Fibroblast of lung (primary cell): ENCODE results near the gene MAP7. TPM values are rescaled to one million over a fixed set of nuclear protein-coding genes. Genes with fewer than 3 reads are reported as not detected.
A peak's percentile ranks its signal among the peaks of the same experiment; 100 is the strongest.
"Not testable (repeated sequence)": the region's sequence is repeated elsewhere in the genome, so short reads cannot be mapped to it uniquely, and the experiment has no call there.

Experiments used
- DNase-seq, 2 donors: peaks; one replicate each; pipeline versions ENCODE4 v3.0.0 to v3.0.0-alpha.2; 2010; ENCODE audit warnings: low read depth in 2 of 2
- H2AFZ ChIP-seq: 2 replicates; pipeline ENCODE4 v1.5.1; 2012; ENCODE audit warnings: low read length, control low read depth, inconsistent platforms
- H3K27ac ChIP-seq: 2 replicates; pipeline ENCODE4 v1.5.1; 2011; ENCODE audit warnings: low read length, control low read depth; ENCODE audit not compliant: insufficient read depth
- H3K27me3 ChIP-seq: 2 replicates; pipeline ENCODE4 v1.5.1; 2011; ENCODE audit warnings: mild to moderate bottlenecking, low read length; ENCODE audit not compliant: control insufficient read depth, insufficient read depth
- H3K36me3 ChIP-seq: 2 replicates; pipeline ENCODE4 v1.5.1; 2011; ENCODE audit warnings: low read length; ENCODE audit not compliant: control insufficient read depth, insufficient read depth
- H3K4me1 ChIP-seq: 2 replicates; pipeline ENCODE4 v1.5.1; 2011; ENCODE audit warnings: low read length; ENCODE audit not compliant: control insufficient read depth, insufficient read depth; ENCODE audit errors: extremely low read depth
- H3K4me2 ChIP-seq: 2 replicates; pipeline ENCODE4 v1.5.1; 2011; ENCODE audit warnings: low read length, control low read depth; ENCODE audit not compliant: insufficient read depth; ENCODE audit errors: extremely low read depth
- H3K4me3 ChIP-seq, 4 experiments: fragments of 200-600 bp in 1 of 4; sonication (generic) in 1 of 4; replicated peaks in 1 of 4; 2 replicates each; pipeline ENCODE4 v1.5.1; 2011 to 2016; ENCODE audit warnings: low read length in 4 of 4, low read depth in 3 of 4, mild to moderate bottlenecking in 3 of 4, control low read depth in 2 of 4, inconsistent platforms in 1 of 4, mixed read lengths in 1 of 4; ENCODE audit not compliant: insufficient read depth in 1 of 4; ENCODE audit errors: control extremely low read depth in 1 of 4
- H3K79me2 ChIP-seq: 2 replicates; pipeline ENCODE4 v1.5.1; 2012; ENCODE audit warnings: mild to moderate bottlenecking, low read length, inconsistent platforms; ENCODE audit not compliant: control insufficient read depth, insufficient read depth
- H3K9ac ChIP-seq: 2 replicates; pipeline ENCODE4 v1.5.1; 2011; ENCODE audit warnings: mild to moderate bottlenecking, low read length, control low read depth; ENCODE audit not compliant: insufficient read depth
- H3K9me3 ChIP-seq: 2 replicates; pipeline ENCODE4 v1.5.1; 2012; ENCODE audit warnings: low read depth, low read length; ENCODE audit not compliant: control insufficient read depth, insufficient read depth
- H4K20me1 ChIP-seq: 2 replicates; pipeline ENCODE4 v1.5.1; 2011; ENCODE audit warnings: low read length; ENCODE audit not compliant: control insufficient read depth, insufficient read depth; ENCODE audit errors: extremely low read depth
- CTCF ChIP-seq, 2 donors: IDR thresholded peaks in 1 of 2; conservative IDR thresholded peaks in 1 of 2; 1 replicate in 1 of 2; 2 replicates in 1 of 2; pipeline ENCODE4 v1.5.1; 2011 to 2012; ENCODE audit warnings: low read length in 2 of 2, control low read depth in 1 of 2, inconsistent platforms in 1 of 2, low read depth in 1 of 2, mild to moderate bottlenecking in 1 of 2
- EZH2 ChIP-seq: IDR thresholded peaks from 2 replicates; pipeline ENCODE4 v1.5.1; 2012; ENCODE audit warnings: low read length, control low read depth, mild to moderate bottlenecking; ENCODE audit errors: missing control alignments
- polyA plus RNA-seq, 2 donors: library from polyadenylated mRNA; depleted of rRNA in 1 of 2; stranded (reverse) in 1 of 2; unstranded in 1 of 2; fragments of >200 nt; gene quantifications; 2 replicates each; pipeline ENCODE4 v1.2.1, GENCODE V29; 2011 to 2012; ENCODE audit warnings: missing spikeins in 1 of 2
- total RNA-seq: library from RNA; depleted of rRNA; stranded (reverse); fragments of >200 nt; gene quantifications from 2 replicates; pipeline ENCODE4 v1.2.1, GENCODE V29; 2014

Gene MAP7
- total and polyA plus RNA-seq, 2 donors (not counting 1 experiment from before 2014, with no cell fraction given) = 0.40 to 1.5 TPM

DNA sequence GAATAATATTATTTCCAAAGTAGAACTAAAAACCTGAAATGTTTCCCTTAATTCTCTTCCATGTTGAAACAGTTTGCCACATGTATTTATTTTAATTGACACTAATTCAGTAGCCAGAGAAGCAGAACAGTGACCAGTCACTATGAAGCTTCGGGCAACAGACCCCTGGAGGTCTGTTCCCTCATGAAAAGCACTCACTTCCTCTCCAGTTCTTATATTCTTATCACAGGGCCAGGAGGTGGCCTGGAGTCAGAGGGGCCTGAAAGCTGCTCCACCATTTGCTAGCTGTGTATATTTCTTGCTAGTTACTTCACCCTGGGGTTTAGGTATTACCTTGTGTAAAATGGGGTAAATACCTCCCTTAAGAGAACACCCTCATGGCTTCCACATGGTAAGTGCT is 49.1 kb downstream of the MAP7 start:
- TF ChIP-seq EZH2 (no peak), CTCF (conservative IDR thresholded peaks at IDR 0.05 in 1 of 2, IDR thresholded peaks at IDR 0.05 in 1 of 2; ENCODE audit: low read depth in 1 of 2, low read length in 2 of 2) (no peak)
- Histone ChIP-seq H3K27ac (no peak overlapping the region), H3K9ac (no peak overlapping the region), H3K4me1 (no peaks in the 10 kb centered on the region), H3K27me3 (no peaks in the 10 kb centered on the region), H3K79me2 (no peaks in the 10 kb centered on the region), H4K20me1 (no peaks in the 10 kb centered on the region), H3K4me3 (no peak overlapping the region), H3K4me2 (no peak overlapping the region), H2AFZ (no peak overlapping the region), H3K9me3 (no peaks in the 10 kb centered on the region), H3K36me3 (no peaks in the 10 kb centered on the region)
- no peak for DNase-seq

DNA sequence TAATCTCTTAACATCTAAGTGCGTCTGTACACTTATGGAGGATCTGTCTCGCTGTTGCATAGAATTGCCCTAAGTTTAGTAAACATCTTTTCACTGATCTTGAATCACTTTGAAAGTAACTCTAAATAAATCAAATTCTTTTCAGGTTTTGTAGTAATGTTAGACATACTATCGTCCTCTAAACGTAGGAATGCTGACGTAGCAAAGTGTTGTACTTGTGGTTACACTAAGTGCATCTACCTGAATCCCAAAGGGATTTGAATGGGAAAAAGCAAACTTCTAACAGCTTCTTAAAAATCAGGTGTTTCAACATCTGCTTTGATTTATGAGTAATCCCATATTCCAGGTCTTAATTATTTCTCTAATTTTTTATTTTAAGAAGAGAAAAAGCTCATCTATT is 49.8 kb downstream of the MAP7 start:
- no peak overlapping the region for H2AFZ ChIP-seq
- no peak overlapping the region for H3K4me3 ChIP-seq
- H3K9me3 ChIP-seq = no peaks in the 10 kb centered on the region
- no peak overlapping the region for H3K4me2 ChIP-seq
- H3K9ac ChIP-seq = no peak overlapping the region
- no peaks in the 10 kb centered on the region for H3K79me2 ChIP-seq
- no peak for TF ChIP-seq CTCF (conservative IDR thresholded peaks at IDR 0.05 in 1 of 2, IDR thresholded peaks at IDR 0.05 in 1 of 2; ENCODE audit: low read depth in 1 of 2, low read length in 2 of 2)
- TF ChIP-seq EZH2 = no peak
- no peak for DNase-seq
- no peak overlapping the region for H3K27ac ChIP-seq
- no peaks in the 10 kb centered on the region for H4K20me1 ChIP-seq
- no peaks in the 10 kb centered on the region for H3K4me1 ChIP-seq
- H3K36me3 ChIP-seq = no peaks in the 10 kb centered on the region
- H3K27me3 ChIP-seq = no peaks in the 10 kb centered on the region

GRCh38 chr6:136499370-136499769 is 50.9 kb downstream of the MAP7 start:
- Histone ChIP-seq H3K9me3 (no peaks in the 10 kb centered on the region), H2AFZ (no peak overlapping the region), H3K27me3 (no peaks in the 10 kb centered on the region), H3K4me2 (no peak overlapping the region), H3K79me2 (no peaks in the 10 kb centered on the region), H4K20me1 (no peaks in the 10 kb centered on the region), H3K36me3 (no peaks in the 10 kb centered on the region), H3K9ac (no peak overlapping the region), H3K4me1 (no peaks in the 10 kb centered on the region), H3K27ac (no peak overlapping the region), H3K4me3 (no peak overlapping the region)
- no peak for TF ChIP-seq EZH2
- no peak for TF ChIP-seq CTCF (conservative IDR thresholded peaks at IDR 0.05 in 1 of 2, IDR thresholded peaks at IDR 0.05 in 1 of 2; ENCODE audit: low read depth in 1 of 2, low read length in 2 of 2)
- DNase-seq = peak in 1 of 2 donors; percentile 4

DNA sequence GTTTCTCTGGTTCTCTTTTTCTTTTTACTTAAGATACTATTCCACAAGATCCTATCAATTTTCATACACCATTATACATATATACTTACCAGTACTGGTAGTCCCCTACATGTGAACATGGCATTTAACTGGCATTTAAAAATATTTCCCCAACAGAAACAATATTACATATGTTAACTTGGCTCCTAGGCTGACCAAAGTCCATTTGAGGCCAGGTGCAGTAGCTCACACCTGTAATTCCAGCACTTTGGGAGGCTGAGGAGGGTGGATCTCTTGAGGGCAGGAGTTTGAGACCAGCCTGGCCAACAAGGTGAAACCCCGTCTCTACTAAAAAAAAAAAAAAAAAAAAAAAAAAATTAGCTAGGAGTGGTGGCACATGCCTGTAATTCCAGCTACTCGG is 53.8 kb downstream of the MAP7 start:
- not testable (repeated sequence) for H2AFZ ChIP-seq, H3K9me3 ChIP-seq, H3K27ac ChIP-seq, H3K9ac ChIP-seq, H3K36me3 ChIP-seq, DNase-seq, H3K4me2 ChIP-seq, H4K20me1 ChIP-seq, H3K27me3 ChIP-seq, H3K4me1 ChIP-seq, H3K79me2 ChIP-seq, H3K4me3 ChIP-seq
